Glomerular visceral epithelial cell (primary cell): Measurements from ENCODE around the gene TAPBP.
"Not testable (repeated sequence)": the region's sequence is repeated elsewhere in the genome, so short reads cannot be mapped to it uniquely, and the experiment has no call there.

Experiments used
- DNase-seq: peaks from one replicate; pipeline ENCODE4 v3.0.0-alpha.2; 2016; ENCODE audit errors: extremely low spot score

The TAPBP gene

GRCh38 chr6:33296797-33297405 is 17.0 kb downstream of the TAPBP start:
- no peak for DNase-seq

GRCh38 chr6:33295621-33296369 is 18.1 kb downstream of the TAPBP start:
- no peak for DNase-seq

GRCh38 chr6:33294086-33294823 is 19.6 kb downstream of the TAPBP start:
- DNase-seq: no peak

- no peak for DNase-seq
Observed at GRCh38 chr6:33292996-33293682, 20.7 kb downstream of the TAPBP start.

DNA sequence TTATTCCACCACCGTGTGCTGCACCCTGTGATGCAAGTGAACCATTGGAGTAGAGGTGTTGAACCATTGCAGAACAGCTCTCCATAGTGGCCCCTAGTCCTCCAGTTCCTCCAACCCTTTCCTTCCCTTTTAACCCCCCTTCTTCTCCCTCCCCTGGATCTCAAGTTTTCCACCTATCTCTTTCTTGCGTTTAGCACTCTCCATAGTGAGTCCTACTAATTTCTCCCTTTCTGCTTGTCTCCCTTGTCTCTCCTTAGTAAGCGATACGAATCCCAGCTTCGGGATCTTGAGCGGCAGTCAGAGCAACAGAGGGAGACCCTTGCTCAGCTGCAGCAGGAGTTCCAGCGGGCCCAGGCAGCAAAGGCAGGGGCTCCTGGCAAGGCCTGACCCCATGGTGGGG is 23.4 kb downstream of the TAPBP start:
- no peak for DNase-seq

DNA sequence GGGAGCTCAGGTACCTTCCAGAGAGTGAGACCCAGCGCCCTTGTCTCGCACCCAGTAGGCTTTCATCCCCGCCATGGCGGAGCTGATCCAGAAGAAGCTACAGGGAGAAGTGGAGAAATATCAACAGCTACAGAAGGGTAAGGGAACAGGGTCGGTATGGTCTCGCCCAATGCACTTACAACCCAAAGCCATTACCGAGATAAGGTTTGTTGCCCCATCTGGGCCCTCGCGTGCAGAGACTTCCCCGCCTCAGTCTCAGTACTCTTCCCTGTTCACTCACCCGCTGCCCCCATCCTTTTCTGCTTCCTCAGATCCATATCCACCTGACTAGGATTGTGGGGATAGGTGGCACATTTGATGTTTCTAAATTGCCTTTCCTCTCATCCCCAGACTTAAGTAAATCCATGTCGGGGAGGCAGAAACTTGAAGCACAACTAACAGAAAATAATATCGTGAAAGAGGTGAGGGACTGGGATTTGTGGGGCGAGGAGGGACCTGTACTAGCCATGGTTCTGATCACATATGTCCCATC is 24.0 kb downstream of the TAPBP start:
- no peak for DNase-seq

- peak; percentile 85 for DNase-seq
Observed at GRCh38 chr6:33288921-33289783, 24.7 kb downstream of the TAPBP start, which contains the start of the genes PFDN6 and WDR46. Gene PFDN6 (plus strand): TSS chr6:33289601. CDS start chr6:33289857, 256 bp downstream. Gene WDR46 (minus strand): TSS chr6:33289239. CDS start chr6:33289170, 69 bp downstream.

GRCh38 chr6:33288141-33288920 is 25.5 kb downstream of the TAPBP start:
- DNase-seq: no peak

GRCh38 chr6:33286946-33287914 is 26.6 kb downstream of the TAPBP start:
- DNase-seq: no peak

DNA sequence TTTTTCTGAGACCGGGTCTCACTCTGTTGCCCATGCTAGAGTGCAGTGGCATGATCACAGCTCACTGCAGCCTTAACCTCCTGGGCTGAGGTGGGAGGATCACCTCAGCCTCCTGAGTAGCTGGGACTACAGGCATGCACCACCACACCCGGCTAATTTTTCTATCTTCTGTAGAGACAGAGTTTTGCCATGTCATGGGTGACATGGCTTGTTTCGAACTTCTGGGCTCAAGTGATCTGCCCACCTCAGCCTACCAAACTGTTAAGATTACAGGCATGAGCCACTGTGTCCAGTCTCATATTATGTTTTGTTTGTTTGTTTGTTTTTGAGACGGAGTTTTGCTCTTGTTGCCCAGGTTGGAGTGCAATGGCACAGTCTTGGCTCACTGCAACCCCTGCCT is 28.7 kb downstream of the TAPBP start:
- DNase-seq: not testable (repeated sequence)

- DNase-seq: no peak
Observed at GRCh38 chr6:33280539-33280938, 33.3 kb downstream of the TAPBP start.

DNA sequence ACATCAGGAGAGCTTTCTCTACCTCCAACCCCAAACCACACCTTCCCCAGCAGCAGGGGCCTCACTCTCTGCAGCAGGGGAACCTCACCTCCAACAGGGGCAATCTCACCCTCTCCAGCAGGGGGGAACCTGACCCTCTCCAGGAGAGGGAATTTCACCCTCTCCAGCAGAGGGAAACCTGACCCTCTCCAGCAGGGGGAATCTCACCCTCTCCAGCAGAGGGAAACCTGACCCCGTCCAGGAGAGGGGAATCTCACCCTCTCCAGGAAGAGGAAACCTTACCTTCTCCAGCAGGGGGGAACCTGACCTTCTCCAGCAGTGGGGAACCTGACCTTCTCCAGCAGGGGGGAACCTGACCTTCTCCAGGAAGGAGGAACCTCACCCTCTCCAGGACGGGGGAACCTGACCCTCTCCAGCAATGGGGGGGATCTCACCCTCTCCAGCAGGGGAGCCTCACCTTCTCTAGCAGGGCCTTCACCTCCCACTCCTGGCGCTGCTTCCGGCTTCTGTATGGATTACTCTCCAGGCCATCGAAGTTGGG is 33.8 kb downstream of the TAPBP start:
- DNase-seq: peak; percentile 79

DNA sequence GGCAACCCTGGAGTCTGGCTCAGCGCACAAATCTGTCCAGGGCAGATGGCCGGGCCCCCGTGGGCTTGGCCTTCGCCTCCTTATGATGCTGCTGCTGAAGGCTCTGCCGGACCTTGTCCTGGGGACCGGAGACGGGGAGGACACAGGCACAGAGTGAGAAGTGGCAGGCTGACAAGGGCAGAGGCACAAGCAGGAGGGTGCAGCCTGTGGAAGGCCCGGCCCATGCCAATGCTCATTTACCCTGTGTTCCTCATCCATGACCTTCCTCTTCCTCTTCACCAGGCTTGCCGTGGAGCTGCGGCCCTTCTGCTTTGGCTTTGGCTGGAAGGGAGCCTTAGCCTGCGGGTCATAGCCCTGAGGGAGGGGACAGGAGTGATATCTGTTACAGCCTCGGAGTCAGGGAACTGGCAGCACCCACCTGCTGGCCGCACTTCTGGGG is 34.6 kb downstream of the TAPBP start:
- no peak for DNase-seq

- no peak for DNase-seq
Observed at GRCh38 chr6:33278810-33279209, 35.1 kb downstream of the TAPBP start.

DNA sequence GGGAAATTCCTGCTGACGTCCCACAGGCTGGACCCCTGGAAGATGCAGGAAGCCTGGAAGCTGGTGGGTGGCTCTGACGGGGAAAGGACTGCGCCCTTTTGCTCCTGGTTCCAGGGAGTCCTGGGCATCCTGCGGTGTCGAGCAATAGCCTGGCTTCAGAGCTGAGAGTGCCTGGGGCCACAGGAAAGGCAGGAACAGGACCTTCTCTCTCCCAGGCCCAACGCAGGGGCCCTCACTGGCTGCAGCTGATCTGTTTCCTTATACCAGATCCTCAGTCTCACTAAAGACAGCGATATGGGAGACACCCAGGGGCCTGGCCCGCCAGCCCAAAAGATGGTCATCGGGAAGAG is 35.5 kb downstream of the TAPBP start:
- no peak for DNase-seq

GRCh38 chr6:33277663-33278391 is 36.1 kb downstream of the TAPBP start:
- peak; percentile 12 for DNase-seq

DNA sequence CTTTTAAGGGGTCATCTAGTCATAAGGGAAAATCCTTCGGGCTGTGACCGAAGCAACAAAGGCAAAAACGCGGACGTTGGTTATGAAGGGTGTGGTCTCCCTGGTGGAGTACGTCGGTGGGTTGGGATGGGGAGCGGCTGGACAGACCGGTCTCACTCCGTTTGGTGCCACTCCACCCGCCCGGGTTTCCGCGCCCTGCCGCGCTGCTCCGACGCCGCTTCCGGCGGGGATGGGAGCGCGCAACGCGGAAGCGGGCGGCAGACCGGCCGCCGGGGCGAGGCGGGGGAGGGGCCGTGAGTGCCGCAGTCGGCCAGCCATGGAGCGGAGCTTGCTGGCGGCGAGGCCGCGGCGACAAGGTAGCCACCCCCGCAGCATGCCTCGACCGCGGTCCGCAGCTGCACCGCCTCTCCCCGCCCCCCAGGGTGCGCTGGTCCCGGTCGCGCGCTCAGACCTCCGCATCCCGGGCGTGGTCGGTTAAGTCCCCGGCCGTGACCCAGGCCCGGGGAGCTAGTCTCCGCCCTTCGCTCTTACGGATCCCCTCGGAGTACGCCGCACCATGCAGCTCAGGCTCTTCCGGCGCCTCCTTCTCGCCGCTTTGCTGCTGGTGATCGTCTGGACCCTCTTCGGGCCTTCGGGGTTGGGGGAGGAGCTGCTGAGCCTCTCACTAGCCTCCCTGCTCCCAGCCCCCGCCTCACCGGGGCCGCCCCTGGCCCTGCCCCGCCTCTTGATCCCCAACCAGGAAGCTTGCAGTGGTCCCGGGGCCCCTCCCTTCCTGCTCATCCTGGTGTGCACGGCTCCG is 36.8 kb downstream of the TAPBP start, which contains the start of gene B3GALT4:
B3GALT4 (plus strand) TSS at position 260 of the 799 bp plus-strand sequence; CDS start at position 557, 297 bp downstream.
- peak; percentile 72 for DNase-seq
